Endometrium (tissue), 2 donors: ENCODE measurements around the gene RAB44.

Experiments used
- FAIRE-seq: peaks from 2 replicates; lab custom pipeline; 2012; peaks lifted over from hg19 to GRCh38; lab: Jason Lieb, UNC
- donor health status: control.
- donor health status: control.

RAB44 gene

GRCh38 chr6:36733300-36733699, 35.7 kb downstream of the RAB44 start:
- no peak for FAIRE-seq

- no peak for FAIRE-seq
These were observed 36.9 kb downstream of the RAB44 start for GRCh38 chr6:36734486-36735060.

GRCh38 chr6:36735110-36736071, 37.8 kb downstream of the RAB44 start:
- no peak for FAIRE-seq

DNA sequence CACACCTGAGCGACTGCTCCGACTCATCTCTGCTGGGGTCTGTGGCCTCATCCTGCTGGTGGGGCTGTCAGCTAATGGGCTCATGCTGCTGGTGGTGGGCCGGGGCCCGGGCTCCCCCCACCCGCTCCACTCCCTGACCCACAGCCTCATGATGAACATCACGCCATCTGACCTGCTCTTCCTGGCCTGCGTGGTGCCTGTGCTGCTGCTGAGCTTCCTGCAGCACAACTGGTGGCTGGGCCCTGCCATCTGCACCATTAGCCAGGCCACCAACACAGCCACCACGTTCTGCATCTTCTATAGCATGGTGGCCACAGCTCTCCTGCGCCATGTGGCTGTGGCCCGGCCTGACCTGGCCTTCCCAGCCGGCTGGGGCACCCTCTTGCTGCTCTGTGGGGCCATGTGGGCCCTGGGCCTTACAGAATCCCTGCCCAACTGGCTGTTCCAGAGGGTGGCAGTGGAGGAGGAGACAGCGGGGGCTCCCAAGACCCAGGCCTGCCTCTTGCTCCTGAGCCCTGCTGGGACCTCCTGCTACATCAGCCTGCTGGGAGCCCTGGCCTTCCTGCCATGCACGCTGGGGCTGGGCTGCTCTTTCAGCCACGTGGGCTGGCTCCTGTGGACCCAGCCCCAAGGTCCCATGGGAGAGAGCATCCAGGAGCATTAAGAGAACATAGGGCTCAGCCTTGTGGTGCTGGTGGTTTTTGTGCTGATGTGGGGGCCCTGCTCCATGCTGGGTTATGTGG, 39.6 kb downstream of the RAB44 start:
- no peak for FAIRE-seq

- no peak for FAIRE-seq
These were observed 40.5 kb downstream of the RAB44 start for GRCh38 chr6:36738108-36738507.

GRCh38 chr6:36739947-36740817, 42.6 kb downstream of the RAB44 start:
- FAIRE-seq: no peak

DNA sequence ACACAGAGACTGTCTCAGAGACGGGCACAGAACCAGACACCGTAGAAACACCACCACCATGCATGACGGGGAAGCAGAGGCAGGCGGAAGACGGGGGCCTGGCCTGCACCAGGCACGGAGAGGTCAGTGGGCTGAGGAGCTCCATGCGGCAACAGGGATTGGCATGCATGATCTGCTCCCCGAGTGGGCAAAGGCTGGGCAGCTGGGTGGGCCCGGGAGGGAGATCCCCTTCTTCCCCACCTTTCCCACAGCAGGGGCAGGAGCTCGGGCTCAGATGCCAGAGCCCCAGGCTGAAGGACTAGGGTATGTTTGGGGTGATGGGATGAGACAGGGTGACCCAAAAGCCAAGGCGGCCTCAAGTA, 43.2 kb downstream of the RAB44 start:
- no peak for FAIRE-seq

DNA sequence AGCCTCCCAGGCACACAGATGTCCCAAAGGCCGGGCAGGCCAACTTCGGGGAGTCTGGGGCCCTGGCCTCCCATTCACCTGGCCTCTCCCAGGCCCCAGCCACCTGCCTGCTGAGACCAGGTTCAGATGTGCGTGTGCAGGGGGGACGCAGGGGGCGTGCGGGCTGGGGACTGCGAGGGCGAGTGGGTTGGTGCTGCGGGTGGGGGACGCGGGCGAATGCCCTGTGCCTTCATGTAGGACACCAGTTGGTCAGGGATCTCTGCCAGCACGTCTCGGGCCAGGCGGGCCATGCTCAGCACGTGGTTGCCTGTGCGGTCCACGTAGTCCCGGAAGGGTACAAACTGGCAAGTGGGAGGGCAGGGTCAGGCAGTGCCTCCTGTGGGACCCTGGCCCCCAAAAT, 44.5 kb downstream of the RAB44 start:
- FAIRE-seq: no peak

DNA sequence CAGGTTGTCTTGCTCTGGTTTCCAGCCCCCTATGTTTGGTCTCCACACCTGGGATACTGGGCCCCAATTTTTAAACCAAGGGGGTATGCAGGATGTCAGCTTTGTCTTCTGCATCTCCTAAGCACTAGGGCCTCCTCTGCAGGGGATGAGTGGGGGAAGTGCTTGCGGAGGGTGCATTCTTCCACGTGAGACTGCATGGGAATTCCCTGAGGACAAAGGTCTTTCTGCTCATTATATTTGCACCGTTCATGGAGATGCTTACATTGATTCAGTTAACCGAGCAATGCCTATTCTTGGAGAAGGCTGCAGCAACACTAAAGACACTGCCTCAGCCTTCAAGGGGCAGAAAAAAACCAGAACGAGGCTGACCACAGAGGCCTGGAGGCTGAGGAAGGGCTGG, 45.4 kb downstream of the RAB44 start:
- no peak for FAIRE-seq

DNA sequence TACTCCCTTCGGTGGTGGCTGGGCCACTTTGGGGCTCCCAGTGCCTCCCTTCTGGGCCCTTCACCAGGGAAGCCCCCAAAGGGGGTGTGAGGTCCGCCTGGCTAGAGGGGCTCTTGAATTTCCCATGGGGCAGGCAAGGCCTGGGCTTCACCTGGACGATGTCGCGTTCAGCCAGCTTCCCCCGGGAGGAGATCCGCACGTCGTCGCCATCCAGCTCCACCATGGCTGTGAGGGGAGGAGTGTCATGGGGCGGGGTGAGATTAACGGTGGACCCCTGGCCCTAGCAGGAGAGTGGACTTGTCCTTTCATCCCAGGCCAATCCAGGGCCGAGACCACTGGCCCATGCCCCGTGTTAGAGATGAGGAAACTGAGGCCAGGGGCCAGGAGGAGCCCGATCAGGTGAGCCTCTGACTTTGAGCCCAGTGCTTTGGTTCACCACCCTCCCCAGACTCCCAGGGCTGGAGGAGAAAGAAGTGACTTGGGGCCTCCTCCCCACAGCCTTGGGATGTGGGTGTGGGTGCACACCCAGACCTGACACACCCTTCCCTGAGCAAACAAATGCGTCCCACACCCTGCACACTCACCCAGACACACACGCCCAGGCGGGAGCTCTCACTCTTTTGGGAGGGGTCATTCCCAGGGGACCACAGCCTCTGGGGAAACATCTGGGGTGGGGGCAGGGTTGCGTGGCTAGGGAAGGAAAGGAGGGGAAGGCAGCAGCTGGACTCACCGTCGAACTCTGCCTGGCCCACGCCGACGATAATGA, 46.1 kb downstream of the RAB44 start:
- no peak for FAIRE-seq

DNA sequence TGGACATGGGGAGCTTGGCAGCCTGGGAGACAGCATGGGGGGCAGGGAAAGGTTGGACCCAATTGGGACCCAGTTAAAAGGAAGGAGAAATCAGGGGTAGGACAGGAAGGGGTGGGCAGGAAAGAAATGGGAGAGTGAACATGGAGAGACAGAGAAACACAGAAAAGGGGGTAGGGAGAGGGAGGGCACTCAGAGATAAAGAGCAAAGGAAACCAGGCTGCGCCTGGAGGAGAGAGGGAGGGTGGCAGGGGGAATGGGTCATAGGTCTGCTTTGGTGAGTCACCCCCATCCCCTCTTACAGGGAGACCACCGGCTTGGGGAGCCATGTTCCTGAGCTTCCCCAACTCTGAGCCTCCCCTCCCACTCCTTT, 46.7 kb downstream of the RAB44 start:
- no peak for FAIRE-seq

- no peak for FAIRE-seq
These were observed 47.7 kb downstream of the RAB44 start for GRCh38 chr6:36745283-36745682.

- no peak for FAIRE-seq
These were observed 48.2 kb downstream of the RAB44 start for GRCh38 chr6:36745836-36746235.

- no peak for FAIRE-seq
These were observed 48.6 kb downstream of the RAB44 start for GRCh38 chr6:36746251-36746650.

DNA sequence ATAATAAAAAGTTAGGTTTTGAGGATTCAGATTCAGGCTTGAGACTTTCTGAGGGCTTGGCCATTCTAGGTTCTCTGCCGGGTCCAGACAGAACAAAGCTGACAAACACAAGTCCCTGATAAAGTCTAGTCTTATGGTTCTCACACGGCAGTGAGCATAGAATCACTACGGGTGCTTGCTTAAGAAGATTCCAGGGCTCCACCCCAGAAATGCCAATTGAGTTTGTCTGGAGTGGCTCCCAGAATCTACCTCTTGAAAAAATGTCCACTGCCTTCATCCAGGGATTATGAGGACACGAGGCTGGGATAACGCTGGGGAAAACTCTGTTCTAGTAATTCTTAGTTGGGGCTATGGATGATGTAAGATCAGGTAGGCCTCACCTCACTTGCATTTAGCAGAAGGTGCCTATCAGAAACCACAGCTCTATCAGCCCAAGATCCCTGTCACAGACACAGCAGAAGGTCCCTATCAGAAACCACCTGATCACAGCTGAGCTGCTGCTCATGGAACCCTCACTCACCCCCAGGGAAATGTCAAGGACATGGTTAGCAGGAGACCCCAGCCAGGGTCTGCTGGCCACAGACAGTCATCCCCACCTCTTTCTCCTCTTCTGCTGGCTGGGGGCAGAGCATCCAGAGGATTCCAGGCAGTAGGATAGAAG, 52.3 kb downstream of the RAB44 start:
- FAIRE-seq: no peak

DNA sequence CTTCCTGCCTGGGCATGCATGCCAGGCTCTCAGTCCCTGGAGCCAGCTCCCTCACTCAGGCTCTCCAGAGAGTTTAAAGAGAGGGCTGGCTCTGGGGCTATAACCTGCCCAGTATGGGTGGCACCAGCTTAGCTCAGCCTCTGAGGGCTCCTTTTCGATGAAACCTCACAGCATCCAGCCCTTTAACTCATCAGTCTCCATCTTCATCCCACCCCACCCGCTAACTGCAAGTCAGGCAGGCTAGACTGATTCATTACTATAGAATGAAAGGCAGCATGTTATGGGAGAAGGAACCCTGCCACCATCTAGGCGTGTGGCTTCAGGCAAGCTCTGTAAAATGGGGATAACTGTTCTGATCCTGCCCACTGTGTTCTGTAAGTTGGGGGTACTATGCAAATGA, 53.5 kb downstream of the RAB44 start:
- FAIRE-seq: no peak

DNA sequence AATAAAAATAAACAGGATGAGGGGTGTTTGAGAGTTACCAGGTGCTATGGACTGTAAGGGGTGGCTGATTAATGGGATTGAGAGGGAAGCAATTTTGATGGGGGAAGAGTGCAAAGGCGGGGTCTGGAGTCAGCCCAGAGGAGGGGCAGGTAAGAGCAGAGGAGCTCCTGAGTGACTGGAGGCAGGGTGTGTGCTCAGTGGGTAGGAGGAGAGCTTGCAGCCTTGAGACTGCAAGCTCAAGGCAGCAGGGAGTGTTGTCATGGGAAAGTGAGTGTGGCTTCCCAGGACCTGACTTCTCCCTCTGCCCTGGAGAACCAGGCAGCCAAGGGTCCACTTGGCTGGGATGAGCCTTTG, 54.2 kb downstream of the RAB44 start:
- FAIRE-seq: no peak

DNA sequence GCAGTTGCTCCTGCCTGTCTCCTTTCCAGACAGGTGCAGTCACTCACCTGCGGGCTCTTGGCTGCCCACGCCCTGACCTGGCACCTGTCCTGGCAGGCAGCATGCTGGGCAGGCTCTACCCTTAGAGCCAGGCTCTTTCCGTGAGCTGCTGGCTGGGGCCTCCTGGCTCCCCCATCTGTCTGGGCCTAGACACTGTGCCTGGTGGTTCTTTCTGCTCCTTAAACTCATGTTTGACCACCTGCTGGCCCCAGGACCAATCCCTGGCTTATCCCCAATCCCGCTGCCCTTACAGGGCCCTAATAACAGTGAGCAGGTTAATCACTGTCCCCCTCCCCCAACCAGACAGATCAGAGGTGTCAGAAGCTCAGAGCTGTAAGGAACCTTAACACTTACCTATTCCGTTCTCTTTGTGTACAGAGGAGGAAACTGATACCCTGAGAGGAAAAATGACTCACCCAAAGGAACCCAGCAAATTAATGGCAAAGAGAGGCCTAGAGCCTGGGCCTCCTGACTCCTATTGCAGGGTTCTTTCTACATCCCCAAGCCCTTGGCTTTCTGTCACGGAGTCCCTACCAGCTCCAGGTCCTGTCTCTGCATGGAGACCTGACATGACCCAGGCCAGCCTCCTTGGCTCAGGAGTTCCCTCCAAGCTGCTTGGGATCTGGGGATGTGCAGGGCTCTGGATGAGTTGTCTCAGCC, 54.7 kb downstream of the RAB44 start:
- no peak for FAIRE-seq

- FAIRE-seq: no peak
These were observed 55.4 kb downstream of the RAB44 start for GRCh38 chr6:36752886-36753506.
